MV-4-11 (cell line): ENCODE measurements around the gene TPPP3.

ENCODE experiments used
- DNase-seq: peaks from one replicate; lab custom pipeline; 2025; lab: John Stamatoyannopoulos, UW

Gene TPPP3

DNA sequence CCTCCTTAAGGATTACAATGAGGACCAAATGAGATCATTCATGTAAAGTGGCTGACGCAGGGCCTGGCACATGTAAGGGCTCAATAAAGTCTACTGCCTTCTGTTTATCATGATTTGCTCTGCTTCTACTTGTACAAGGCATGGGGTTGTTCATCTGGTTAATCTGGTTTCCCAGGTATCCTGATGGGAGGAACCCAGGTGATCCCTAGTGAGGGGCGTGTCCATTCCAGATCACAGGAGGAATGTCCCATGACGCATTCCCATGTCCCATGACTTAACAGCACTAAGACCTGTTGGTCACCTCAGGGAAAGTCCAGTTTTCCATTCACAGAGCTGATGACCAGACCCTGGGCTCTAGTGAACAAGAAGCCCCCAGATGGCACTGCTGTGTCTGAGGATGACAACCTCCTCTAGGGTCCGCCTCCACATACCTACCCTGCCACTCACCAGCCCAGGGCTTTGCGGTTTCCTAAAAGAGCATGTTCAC lies 11.5 kb upstream of the TPPP3 start:
- DNase-seq = no peak

DNA sequence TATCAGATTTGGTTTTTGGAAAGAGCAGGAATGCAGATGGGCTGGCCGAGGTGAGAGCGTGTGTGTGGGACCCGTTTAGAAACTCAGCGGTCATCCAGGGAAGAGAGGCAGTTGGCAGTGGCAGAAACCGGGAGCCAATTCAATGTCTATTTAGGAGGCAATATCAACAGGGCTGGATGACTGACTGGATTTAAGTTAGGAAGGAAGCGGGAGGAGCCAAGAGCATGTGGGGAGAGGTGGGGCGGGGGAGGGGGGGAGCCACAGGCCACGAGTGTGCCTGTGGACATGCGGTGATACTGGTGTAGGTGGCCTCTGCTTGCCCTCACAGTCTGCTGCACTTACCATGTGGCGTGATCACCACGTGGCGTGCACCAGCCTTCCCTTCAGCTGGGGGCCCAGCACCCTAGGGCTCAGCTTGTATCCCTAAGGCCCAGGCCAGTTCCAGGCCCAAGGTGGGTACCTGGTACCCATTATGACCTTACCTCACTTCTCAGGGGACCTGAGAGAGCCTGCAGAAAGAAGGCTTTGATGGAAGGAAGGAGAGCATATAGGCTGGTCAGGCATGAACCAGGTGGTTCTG lies 10.8 kb upstream of the TPPP3 start:
- no peak for DNase-seq

GRCh38 chr16:67400901-67401300 lies 7.6 kb upstream of the TPPP3 start:
- DNase-seq = no peak

GRCh38 chr16:67399749-67400704 lies 6.7 kb upstream of the TPPP3 start:
- DNase-seq = no peak

DNA sequence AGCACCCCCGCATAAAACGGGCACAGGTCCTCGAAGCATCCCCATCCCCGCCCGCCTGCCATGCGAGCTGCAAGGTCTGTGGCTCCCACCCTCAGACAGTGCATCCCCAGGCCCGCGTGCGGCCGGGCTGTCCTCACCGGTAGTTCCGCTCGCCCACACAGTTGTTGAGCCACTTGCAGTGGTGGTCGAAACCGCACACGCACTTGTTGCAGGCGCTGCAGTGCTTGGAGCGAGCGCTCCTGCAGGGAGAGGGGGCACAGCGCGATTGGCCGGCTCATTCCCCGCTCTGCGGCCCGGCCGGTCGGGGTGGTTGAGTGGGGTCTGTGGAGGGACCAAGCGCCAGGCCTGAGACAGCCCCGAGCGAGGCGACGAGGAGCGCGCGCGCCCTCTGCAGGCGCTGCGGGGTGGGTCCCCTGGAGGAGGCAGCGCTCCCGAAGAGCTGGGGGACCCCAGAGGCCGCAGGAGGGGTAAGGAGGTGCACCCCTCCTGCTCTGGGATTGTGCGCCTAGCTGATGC lies 6.0 kb upstream of the TPPP3 start:
- DNase-seq = no peak

DNA sequence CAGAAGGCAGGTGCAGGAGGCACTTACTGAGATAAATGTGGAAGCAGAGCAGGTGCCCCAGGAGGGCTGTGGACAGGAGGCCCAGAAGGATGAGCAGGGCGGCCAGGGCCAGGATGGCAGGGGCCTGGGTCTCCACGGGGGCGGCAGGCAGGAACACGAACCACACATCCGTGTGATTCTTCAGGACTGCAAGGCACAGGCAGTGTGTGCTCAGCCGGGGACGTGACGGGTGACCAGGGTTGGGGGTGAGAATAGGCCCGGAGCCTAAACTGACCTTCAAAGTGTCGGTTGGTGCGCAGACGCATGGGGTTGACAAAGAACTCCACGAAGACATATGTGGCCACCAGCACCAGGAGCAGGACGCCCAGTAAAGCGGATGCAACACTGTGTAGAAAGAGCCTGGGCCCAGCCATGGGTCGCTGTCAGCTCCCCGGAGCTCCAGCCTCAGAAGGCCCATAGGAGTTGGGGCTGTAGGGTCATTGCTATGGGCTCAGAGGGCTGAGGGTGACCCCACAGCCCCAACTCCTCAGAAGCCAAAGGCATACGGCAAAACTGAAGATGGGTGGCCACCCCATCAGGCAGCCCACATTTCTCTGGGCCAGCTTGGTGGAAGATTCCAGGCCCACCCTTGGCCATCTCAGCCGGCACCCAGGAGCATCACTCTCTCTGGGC lies 5.4 kb upstream of the TPPP3 start:
- DNase-seq = no peak

GRCh38 chr16:67397812-67398545 lies 4.7 kb upstream of the TPPP3 start:
- no peak for DNase-seq

- no peak for DNase-seq
These were observed 3.9 kb upstream of the TPPP3 start for GRCh38 chr16:67397036-67397801.

DNA sequence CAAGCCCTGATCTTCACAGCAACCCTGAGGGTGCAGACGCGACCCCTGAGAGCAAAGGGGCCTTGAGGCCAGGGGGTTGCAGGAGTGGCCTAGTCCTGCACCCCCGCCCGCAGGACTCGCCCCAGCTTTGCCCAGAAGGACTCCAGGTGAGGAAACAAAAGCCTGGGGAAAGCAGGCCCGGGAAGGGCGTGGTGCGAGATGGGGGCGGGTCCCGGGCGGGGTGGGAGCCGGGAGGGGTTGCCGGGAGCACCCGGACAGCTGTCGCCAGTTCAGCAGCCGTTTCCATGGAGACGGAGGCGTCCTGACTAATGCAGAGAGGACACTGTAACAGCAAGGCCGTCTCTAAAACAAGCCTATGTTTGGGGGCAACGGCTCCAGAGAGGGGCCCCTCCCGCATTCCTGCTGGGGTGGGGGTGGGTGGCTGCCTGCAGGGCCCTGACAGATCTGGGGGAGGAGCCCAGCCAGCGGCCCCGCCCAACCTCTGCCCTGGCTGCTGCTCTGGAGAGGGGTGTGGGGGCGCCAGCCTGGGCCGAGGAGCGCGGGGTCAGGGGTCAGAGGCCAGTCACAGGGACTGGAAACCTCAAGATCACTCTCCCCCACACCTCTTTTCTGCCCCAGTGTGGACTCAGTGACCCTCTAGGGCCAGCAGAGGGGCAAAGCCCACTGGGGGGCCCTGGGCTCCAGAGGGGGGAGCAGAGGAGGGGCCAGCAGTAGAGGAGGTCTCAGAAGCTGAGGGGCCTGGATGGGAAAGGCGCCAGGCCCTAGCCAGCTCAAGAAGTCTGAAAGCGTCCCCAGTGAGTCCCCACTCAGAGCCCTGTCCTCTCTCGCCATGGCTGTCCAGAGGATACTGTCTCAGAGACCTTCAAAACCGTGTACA lies 3.1 kb upstream of the TPPP3 start:
- DNase-seq = peak; percentile 58

- DNase-seq = no peak
These were observed 2.3 kb upstream of the TPPP3 start for GRCh38 chr16:67395458-67396158.

DNA sequence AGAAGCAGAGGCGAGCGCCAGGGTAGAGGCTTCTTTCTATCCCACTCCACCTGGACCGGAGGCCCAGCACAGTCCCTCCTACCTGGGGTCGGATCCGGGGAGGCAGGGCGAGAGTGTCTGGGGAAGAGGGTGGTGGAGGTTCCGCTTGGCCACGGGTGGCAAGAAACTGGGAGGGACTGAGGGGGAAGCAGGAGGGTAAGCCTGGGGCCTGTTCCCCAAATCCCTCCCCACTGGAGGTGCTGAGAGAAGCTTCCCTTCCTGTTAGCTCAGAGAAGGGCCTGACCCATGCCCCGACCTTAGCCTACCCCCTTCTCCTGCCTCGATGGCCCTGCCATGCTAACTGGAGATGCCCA lies 1.8 kb upstream of the TPPP3 start:
- no peak for DNase-seq

- DNase-seq = peak; percentile 79
These were observed 1.1 kb upstream of the TPPP3 start for GRCh38 chr16:67394155-67395104.

DNA sequence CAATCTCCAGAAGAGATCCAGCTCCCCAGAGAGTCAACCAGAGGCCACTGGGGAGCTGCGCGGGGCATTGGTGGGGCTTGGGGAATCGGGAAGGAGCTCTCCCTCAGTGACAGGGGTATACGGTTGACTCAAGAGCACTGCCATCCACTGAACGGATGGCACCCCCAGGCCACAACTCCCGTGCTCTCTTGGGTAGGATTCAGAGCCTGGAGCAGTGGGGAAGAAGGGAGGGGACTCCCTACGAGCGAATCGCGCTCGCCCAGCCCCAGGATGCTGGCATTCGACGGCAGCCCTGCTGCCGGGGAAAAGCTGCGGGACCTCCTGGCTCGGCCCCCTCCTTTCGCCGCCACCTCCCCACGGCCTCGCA lies 473 bp upstream of the TPPP3 start:
- no peak for DNase-seq

DNA sequence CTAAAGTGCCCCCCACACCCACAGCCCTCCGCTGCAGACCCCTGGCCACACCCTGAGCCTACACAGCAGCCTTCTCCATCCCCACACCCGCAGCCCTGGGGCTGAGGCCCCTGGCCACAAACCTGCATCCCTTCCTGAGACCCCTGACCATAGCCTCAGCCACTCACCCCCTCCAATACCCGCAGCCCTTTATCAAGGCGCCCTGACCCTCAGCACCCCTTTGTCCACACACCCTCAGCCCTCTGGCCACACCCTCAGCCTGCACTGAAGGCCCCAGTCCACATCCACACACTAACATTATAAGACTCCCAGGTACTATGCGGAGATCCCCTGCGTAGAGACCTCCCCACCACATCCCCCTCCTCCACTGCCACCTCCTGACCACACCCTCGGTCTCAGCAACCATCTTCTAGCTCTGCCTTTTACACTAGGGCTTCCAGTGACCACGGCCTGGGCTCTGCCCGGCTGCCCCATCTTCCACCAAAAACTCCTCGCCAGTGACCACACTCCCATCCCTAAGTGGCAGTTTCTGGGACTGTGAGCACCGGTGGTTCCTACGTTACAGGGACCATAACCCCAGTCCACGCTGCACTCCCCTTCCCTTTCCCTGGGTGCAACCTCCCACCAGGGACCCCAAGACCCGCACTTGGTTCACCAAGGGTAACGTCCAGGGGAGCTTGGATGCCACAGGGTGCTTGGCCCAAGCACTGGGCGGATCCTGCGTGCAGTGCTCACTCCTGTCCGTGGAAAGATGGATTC lies 818 bp downstream of the TPPP3 start:
- DNase-seq = no peak

- DNase-seq = no peak
These were observed 1.6 kb downstream of the TPPP3 start for GRCh38 chr16:67391424-67392300.

GRCh38 chr16:67390816-67391423 lies 2.4 kb downstream of the TPPP3 start:
- no peak for DNase-seq
